Lower lobe of right lung (tissue), 2 donors: ENCODE measurements around the gene SH3GL3. TPM values are rescaled to one million over a fixed set of nuclear protein-coding genes. Genes with fewer than 3 reads are reported as not detected.

Source experiments
- ATAC-seq, 2 donors: fragments of 200-7000 bp; cut with Tn5 transposase; one replicate each; pipeline ENCODE4 v1.9.1; 2020 to 2022; ENCODE audit warnings: mild to moderate bottlenecking in 2 of 2, moderate library complexity in 2 of 2
- DNase-seq: peaks from one replicate; pipeline ENCODE4 v3.0.0-alpha.2; 2020
- H3K27ac ChIP-seq: fragments of 200-600 bp; one replicate; pipeline ENCODE4 v1.8.0; 2022
- H3K27me3 ChIP-seq: fragments of 200-600 bp; one replicate; pipeline ENCODE4 v1.8.0; 2022; ENCODE audit warnings: low read depth
- H3K36me3 ChIP-seq: fragments of 200-600 bp; one replicate; pipeline ENCODE4 v1.8.0; 2022; ENCODE audit warnings: mild to moderate bottlenecking
- H3K4me1 ChIP-seq: fragments of 200-600 bp; one replicate; pipeline ENCODE4 v1.8.0; 2022
- H3K4me3 ChIP-seq: fragments of 200-600 bp; one replicate; pipeline ENCODE4 v1.8.0; 2022; ENCODE audit warnings: mild to moderate bottlenecking
- H3K9me3 ChIP-seq: fragments of 200-600 bp; one replicate; pipeline ENCODE4 v1.8.0; 2022
- intact Hi-C: fragments of 100-400 bp; cut with DNase I; formaldehyde crosslinking; loops from one replicate; pipeline ENCODE4 v1.11.0; 2022
- total RNA-seq: library from RNA; stranded (reverse); fragmentation: NEBNext Ultra II Directional; extraction: Animal tissue kit (Norgen Biotek cat#: 25700); gene quantifications from one replicate; pipeline ENCODE4 v1.2.1, GENCODE V29; 2021
- TF ChIP-seq, protein P1 (sequence below): fragments of 200-600 bp; IDR thresholded peaks from one replicate; pipeline ENCODE4 v1.8.0; 2022; ENCODE audit warnings: antibody characterized with exemption, mild to moderate bottlenecking
- donor health status: DM: no; HTN: yes; CAD: no; lungs with severe emphysema.

The SH3GL3 gene
- total RNA-seq, 1 donor from 2014 or later = 2.6 TPM

DNA sequence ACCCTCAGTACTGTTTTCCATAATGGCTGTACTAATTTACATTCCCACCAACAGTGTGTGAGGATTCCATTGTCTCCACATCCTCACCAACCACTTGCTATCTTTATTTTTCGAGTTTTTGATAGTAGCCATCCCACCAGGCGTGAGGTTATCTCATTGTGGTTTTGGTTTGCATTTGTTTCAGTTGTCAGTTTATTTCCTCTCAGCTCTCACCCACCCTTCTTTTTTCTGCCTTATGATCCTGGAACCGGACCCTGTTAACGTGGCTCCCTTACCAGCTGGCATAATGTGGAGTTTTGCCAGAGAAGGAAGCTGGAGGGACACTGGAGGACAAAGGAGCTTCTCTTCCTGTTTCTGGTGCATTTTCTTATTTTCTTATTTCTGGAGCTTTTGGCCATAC is 25.1 kb upstream of the SH3GL3 start:
- ATAC-seq = no peak
- DNase-seq = no peak
- Histone ChIP-seq H3K9me3 (no peaks in the 10 kb centered on the region), H3K27ac (no peak overlapping the region), H3K36me3 (no peaks in the 10 kb centered on the region), H3K4me1 (no peaks in the 10 kb centered on the region), H3K27me3 (peaks cover 9% of the 10 kb centered on the region), H3K4me3 (no peak overlapping the region)
- TF ChIP-seq, protein P1, sequence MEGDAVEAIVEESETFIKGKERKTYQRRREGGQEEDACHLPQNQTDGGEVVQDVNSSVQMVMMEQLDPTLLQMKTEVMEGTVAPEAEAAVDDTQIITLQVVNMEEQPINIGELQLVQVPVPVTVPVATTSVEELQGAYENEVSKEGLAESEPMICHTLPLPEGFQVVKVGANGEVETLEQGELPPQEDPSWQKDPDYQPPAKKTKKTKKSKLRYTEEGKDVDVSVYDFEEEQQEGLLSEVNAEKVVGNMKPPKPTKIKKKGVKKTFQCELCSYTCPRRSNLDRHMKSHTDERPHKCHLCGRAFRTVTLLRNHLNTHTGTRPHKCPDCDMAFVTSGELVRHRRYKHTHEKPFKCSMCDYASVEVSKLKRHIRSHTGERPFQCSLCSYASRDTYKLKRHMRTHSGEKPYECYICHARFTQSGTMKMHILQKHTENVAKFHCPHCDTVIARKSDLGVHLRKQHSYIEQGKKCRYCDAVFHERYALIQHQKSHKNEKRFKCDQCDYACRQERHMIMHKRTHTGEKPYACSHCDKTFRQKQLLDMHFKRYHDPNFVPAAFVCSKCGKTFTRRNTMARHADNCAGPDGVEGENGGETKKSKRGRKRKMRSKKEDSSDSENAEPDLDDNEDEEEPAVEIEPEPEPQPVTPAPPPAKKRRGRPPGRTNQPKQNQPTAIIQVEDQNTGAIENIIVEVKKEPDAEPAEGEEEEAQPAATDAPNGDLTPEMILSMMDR = no peak
- intact Hi-C loops = no loop called here

DNA sequence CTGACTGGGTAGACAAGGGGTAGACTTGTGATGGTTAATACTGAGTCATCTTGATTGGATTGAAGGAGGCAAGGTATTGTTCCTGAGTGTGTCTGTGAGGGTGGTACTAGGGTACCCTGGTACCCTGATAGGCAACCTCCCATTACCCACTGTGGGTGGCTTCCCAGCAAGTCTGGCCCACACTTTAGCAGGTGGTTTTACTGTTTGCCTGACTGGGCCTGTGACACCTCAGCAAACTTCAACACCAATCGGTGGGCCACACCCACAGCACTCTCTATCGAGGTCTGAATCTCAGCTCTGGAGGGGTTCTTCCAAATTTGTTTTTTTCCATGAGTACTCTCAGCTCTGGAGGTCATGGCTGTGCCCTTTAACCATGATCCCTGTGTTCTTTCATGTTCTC is 24.6 kb upstream of the SH3GL3 start:
- Histone ChIP-seq H3K36me3 (no peaks in the 10 kb centered on the region), H3K4me1 (no peaks in the 10 kb centered on the region), H3K4me3 (no peak overlapping the region), H3K27ac (no peak overlapping the region), H3K9me3 (no peaks in the 10 kb centered on the region), H3K27me3 (peaks cover 9% of the 10 kb centered on the region)
- DNase-seq (no peak), ATAC-seq (no peak)
- TF ChIP-seq, protein P1 = no peak
- intact Hi-C loops = no loop called here

DNA sequence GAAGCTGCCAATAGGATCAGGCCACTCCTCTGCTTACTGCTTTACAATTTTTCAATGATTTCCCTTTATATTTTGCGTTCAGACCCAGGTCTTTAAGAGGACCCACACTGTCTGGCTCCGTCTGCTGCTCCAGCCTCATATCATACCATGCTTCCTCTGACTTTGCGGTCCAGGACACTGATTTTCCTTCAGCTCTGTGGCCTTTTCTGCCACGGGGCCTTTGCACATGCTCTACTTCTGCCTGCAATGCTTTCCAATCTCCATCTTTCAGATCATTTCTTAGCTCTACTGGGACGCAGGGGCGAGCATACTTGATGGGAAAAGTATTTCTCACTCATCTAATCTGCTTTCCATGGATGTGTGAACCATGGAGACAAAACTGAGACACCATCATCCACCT is 23.0 kb upstream of the SH3GL3 start:
- Histone ChIP-seq H3K27me3 (peaks cover 9% of the 10 kb centered on the region), H3K27ac (no peak overlapping the region), H3K4me3 (no peak overlapping the region), H3K36me3 (no peaks in the 10 kb centered on the region), H3K9me3 (no peaks in the 10 kb centered on the region), H3K4me1 (no peaks in the 10 kb centered on the region)
- DNase-seq (no peak), ATAC-seq (no peak)
- intact Hi-C loops = no loop called here
- TF ChIP-seq, protein P1 = no peak

DNA sequence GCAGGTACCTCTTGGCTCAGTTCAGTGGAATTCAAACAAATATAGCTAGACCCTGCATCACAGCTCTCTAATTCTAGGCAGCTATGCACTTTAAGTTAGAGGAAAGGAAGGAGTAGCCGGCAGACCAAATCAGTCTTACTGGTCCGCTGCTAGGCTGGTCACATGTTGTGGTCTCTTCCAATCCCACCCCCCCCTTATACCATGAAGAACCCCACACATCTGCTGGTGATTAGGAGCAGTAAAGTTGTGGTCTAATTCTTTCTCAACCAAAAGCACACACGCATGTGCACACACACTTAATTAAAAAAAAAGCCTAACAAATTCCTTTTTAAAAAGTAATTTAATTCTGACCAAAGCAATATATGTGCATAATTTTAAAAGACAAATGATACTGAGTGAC is 16.7 kb upstream of the SH3GL3 start:
- TF ChIP-seq, protein P1 = no peak
- Histone ChIP-seq H3K9me3 (no peaks in the 10 kb centered on the region), H3K36me3 (no peaks in the 10 kb centered on the region), H3K4me3 (no peak overlapping the region), H3K27me3 (peaks cover 9% of the 10 kb centered on the region), H3K4me1 (no peaks in the 10 kb centered on the region), H3K27ac (no peak overlapping the region)
- intact Hi-C loops = loop anchor here (10.0 kb wide), 1 partner anchor 124 kb away; no protein-coding TSS in a partner anchor
- no peak for ATAC-seq
- no peak for DNase-seq

DNA sequence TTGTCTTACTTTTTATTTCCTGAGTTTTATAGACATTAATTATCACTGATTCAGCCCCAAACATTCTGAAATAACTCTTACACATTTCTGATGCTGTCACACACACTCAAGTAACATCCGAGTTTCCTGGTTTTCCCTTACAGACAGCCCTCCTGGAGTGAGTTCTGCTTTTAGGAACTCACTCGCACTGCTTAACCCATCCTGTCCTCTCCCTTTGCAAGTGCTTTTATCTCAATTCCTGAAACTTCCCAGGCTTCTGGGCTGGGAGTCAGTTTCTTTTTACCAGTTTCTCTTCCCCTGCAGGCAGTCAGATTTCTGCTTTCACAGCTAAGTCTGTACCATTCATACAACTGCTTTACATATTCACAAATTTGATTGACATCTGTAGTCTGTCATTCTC is 15.6 kb upstream of the SH3GL3 start:
- TF ChIP-seq, protein P1 = no peak
- no peaks in the 10 kb centered on the region for H3K9me3 ChIP-seq
- H3K4me1 ChIP-seq = no peaks in the 10 kb centered on the region
- H3K36me3 ChIP-seq = no peaks in the 10 kb centered on the region
- intact Hi-C loops = loop anchor here (10.0 kb wide), 1 partner anchor 123 kb away; no protein-coding TSS in a partner anchor
- ATAC-seq (no peak), DNase-seq (no peak)
- H3K4me3 ChIP-seq = no peak overlapping the region
- no peak overlapping the region for H3K27ac ChIP-seq
- peaks cover 9% of the 10 kb centered on the region for H3K27me3 ChIP-seq

DNA sequence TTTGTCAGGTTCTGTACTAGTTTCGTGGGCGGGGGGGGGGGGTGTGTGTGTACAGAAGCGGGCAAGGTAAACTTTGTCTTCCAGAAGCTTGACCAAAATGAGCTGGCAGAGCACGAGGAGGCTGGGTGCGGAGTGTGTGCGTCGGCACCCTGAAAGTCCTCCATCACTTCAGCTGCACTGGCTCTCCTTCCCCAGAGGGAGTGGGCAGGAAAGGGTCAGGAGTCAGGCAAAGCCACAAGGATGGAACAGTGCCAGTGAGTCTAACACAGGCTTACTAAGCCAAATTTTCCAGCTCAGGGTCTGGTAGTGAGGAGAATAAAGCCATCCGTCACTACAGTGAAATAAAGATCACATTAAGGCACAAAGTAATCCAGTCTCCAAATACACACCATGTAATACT is 11.9 kb upstream of the SH3GL3 start:
- TF ChIP-seq, protein P1 = no peak
- H3K4me1 ChIP-seq = no peaks in the 10 kb centered on the region
- no peak overlapping the region for H3K27ac ChIP-seq
- ATAC-seq = no peak
- intact Hi-C loops = loop anchor here (10.0 kb wide), 1 partner anchor 120 kb away; no protein-coding TSS in a partner anchor
- no peak overlapping the region for H3K4me3 ChIP-seq
- no peaks in the 10 kb centered on the region for H3K9me3 ChIP-seq
- H3K36me3 ChIP-seq = no peaks in the 10 kb centered on the region
- H3K27me3 ChIP-seq = peaks cover 9% of the 10 kb centered on the region
- DNase-seq = no peak
